Osteocyte (in vitro differentiated cells): ENCODE data around the gene CACNA1F. TPM values are rescaled to one million over a fixed set of nuclear protein-coding genes. Genes with fewer than 3 reads are reported as not detected.

Experiments
- DNase-seq: peaks from one replicate; pipeline ENCODE4 v3.0.0; 2021; ENCODE audit warnings: mixed read lengths; ENCODE audit not compliant: unreplicated experiment; ENCODE audit errors: extremely low spot score
- H3K27ac Mint-ChIP-seq: one replicate; pipeline ENCODE4 v1.8.0; 2021; ENCODE audit warnings: mild to moderate bottlenecking, mixed read lengths; ENCODE audit not compliant: unreplicated experiment
- H3K27me3 Mint-ChIP-seq: one replicate; pipeline ENCODE4 v1.8.0; 2021; ENCODE audit warnings: mixed read lengths; ENCODE audit not compliant: unreplicated experiment
- H3K36me3 Mint-ChIP-seq: one replicate; pipeline ENCODE4 v1.8.0; 2021; ENCODE audit warnings: mixed read lengths; ENCODE audit not compliant: unreplicated experiment
- H3K4me1 Mint-ChIP-seq: one replicate; pipeline ENCODE4 v1.8.0; 2021; ENCODE audit warnings: mixed read lengths; ENCODE audit not compliant: unreplicated experiment
- H3K4me3 Mint-ChIP-seq: one replicate; pipeline ENCODE4 v1.8.0; 2021; ENCODE audit warnings: mild to moderate bottlenecking, moderate library complexity, mixed read lengths; ENCODE audit not compliant: unreplicated experiment
- H3K9me3 Mint-ChIP-seq: one replicate; pipeline ENCODE4 v1.8.0; 2021; ENCODE audit warnings: mixed read lengths; ENCODE audit not compliant: unreplicated experiment
- total RNA-seq: library from RNA; stranded (reverse); gene quantifications from 2 replicates; pipeline ENCODE4 v1.2.1, GENCODE V29; 2021
- TF ChIP-seq, protein P1 (sequence below): fragments of 200-600 bp; sonication (generic); IDR thresholded peaks from 2 replicates; pipeline ENCODE4 v1.5.0; 2021; ENCODE audit warnings: antibody characterized with exemption, mild to moderate bottlenecking, moderate library complexity

Gene CACNA1F
- total RNA-seq, 1 donor from 2014 or later = not detected

- Mint-ChIP-seq H3K4me3 (no peak overlapping the region), H3K9me3 (peaks cover 7% of the 10 kb centered on the region), H3K27me3 (no peaks in the 10 kb centered on the region), H3K4me1 (peaks cover 3% of the 10 kb centered on the region), H3K27ac (no peak overlapping the region), H3K36me3 (no peaks in the 10 kb centered on the region)
- TF ChIP-seq, protein P1, sequence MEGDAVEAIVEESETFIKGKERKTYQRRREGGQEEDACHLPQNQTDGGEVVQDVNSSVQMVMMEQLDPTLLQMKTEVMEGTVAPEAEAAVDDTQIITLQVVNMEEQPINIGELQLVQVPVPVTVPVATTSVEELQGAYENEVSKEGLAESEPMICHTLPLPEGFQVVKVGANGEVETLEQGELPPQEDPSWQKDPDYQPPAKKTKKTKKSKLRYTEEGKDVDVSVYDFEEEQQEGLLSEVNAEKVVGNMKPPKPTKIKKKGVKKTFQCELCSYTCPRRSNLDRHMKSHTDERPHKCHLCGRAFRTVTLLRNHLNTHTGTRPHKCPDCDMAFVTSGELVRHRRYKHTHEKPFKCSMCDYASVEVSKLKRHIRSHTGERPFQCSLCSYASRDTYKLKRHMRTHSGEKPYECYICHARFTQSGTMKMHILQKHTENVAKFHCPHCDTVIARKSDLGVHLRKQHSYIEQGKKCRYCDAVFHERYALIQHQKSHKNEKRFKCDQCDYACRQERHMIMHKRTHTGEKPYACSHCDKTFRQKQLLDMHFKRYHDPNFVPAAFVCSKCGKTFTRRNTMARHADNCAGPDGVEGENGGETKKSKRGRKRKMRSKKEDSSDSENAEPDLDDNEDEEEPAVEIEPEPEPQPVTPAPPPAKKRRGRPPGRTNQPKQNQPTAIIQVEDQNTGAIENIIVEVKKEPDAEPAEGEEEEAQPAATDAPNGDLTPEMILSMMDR = no peak
- DNase-seq = no peak
Measured at GRCh38 chrX:49231333-49232000, 1.7 kb downstream of the CACNA1F start.

DNA sequence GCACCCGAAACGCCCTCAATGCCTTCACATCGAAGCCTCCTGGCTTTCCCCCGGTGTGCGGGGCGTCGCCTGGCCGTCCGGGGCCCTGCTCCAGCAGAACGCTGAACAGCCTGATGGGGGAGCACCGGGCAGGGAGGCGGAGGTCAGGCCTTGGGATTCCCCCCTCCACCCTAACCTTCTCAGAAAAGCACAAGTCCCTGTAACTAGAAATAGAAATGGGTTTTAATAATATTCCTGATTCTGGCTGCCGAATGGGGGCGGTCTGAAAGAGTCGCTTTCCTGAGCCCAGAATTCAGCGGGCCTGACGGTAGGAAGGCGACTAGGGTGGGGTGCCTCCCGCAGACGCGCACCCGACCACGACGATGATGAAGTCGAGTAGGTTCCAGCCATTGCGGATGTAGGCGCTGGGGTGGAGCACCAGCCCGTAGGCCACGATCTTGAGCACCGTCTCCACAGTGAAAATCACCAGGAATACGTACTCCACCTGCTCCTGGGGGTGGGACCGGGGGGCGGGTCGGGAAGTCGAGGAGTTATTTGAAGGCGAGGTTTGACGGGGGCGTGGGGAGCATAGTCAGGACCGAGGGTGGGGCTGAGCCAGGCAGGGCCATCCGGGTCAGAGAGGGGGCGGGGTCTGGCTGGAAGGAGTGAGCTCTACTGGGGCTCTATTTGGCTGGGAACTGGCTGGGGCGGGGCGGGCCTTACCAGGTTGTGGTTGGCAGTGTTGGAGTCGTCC lies 2.5 kb downstream of the CACNA1F start:
- Mint-ChIP-seq H3K9me3 (peaks cover 7% of the 10 kb centered on the region), H3K4me3 (no peak overlapping the region), H3K36me3 (no peaks in the 10 kb centered on the region), H3K27ac (no peak overlapping the region), H3K27me3 (no peaks in the 10 kb centered on the region), H3K4me1 (peaks cover 3% of the 10 kb centered on the region)
- no peak for DNase-seq
- TF ChIP-seq, protein P1 = no peak

DNA sequence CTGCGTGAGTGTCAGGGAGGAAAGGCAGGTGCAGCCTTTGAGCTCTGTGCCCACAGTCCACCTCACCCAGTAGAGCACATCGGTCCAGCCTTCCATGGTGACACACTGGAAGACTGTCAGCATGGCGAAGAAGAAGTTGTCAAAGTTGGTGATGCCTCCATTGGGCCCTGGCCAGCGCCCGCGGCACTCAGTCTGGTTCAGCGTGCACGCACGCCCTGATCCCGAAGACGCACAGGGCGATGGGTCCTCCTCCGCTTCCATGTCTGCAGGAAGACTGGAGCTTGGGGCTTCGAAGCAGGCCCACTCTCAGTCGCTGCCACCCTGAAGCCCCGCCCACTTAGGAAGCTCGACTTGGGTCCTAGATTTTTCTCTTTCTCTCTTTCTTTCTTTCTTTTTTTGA lies 5.0 kb downstream of the CACNA1F start:
- Mint-ChIP-seq H3K9me3 (peaks cover 7% of the 10 kb centered on the region), H3K36me3 (no peaks in the 10 kb centered on the region), H3K27ac (no peak overlapping the region), H3K27me3 (no peaks in the 10 kb centered on the region), H3K4me3 (no peak overlapping the region), H3K4me1 (peaks cover 2% of the 10 kb centered on the region)
- no peak for DNase-seq
- TF ChIP-seq, protein P1 = no peak

GRCh38 chrX:49227726-49228125 lies 5.4 kb downstream of the CACNA1F start:
- no peaks in the 10 kb centered on the region for H3K36me3 Mint-ChIP-seq
- TF ChIP-seq, protein P1 = no peak
- no peaks in the 10 kb centered on the region for H3K27me3 Mint-ChIP-seq
- peaks cover 2% of the 10 kb centered on the region for H3K4me1 Mint-ChIP-seq
- DNase-seq = no peak
- H3K27ac Mint-ChIP-seq = no peak overlapping the region
- H3K4me3 Mint-ChIP-seq = no peak overlapping the region
- peaks cover 7% of the 10 kb centered on the region for H3K9me3 Mint-ChIP-seq

GRCh38 chrX:49226946-49227345 lies 6.2 kb downstream of the CACNA1F start:
- no peak for DNase-seq
- peaks cover 6% of the 10 kb centered on the region for H3K9me3 Mint-ChIP-seq
- no peak overlapping the region for H3K4me3 Mint-ChIP-seq
- peaks cover 2% of the 10 kb centered on the region for H3K4me1 Mint-ChIP-seq
- H3K27me3 Mint-ChIP-seq = no peaks in the 10 kb centered on the region
- TF ChIP-seq, protein P1 = no peak
- H3K27ac Mint-ChIP-seq = no peak overlapping the region
- H3K36me3 Mint-ChIP-seq = no peaks in the 10 kb centered on the region
